Measurements from ENCODE around the gene CENPVL3. TPM values are rescaled to one million over a fixed set of nuclear protein-coding genes. Genes with fewer than 3 reads are reported as not detected.
"Not testable (repeated sequence)": the region's sequence is repeated elsewhere in the genome, so short reads cannot be mapped to it uniquely, and the experiment has no call there.

CENPVL3 gene
- not detected for total RNA-seq (2013)
- polyA plus RNA-seq: not detected
- not detected in 2 replicates for polyA minus RNA-seq
- total RNA-seq: 0 to 0.08 (median 0) reads per million in 11 experiments

DNA sequence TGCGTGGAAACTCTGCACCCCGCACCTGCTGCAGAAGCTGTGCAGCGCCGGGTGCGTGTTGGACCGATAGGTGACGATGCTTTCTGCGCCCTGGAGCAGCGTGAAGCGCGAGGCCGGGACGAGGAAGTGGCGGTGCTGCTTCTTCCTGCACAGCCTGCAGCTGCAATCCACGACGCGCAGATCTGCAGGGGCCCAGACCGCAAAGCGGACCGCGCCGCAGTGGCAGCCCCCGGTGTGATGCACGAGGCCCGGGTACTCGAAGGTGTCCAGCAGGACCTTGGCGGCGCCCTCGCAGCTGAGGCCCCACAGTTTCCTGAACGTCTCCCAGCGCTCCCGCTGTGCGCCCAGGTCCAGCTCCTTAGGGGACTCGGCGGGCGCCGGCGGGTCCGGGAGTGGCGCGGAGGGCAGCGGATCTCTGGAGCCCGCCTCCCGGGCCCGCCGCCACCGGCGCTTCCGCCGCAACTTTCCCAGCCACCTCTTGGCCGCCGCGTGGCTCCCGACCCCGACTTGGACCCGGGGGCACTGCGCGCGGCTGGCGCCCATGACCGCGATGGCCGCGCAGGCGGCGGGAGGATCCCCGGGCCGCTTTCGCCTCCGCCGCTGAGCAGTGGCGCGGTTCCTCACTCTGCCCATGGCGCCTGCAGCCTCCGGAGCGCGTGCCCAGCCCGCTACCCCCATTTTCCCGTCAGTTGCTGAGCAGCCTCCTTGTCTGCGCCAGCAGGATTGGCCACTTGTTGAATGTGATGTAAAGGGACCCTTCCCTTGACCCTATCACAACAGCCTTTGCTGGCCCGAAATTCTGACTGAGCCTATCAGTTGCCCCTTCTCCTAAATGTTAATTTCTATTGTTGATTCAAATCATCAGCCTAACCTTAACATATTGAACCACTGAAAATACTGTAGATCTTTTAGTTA lies at the start of gene CENPVL3:
TSS of gene CENPVL3 (minus strand) at position 672 of the 915 bp plus-strand sequence. CDS start at position 633, 39 bp downstream.
- H4K20me1 ChIP-seq (ENCODE audit: insufficient read depth, low read length); H3K27ac ChIP-seq (ENCODE audit: low read depth in 1 of 2, low read length in 2 of 2); H3K79me2 ChIP-seq (ENCODE audit: insufficient read depth, low read length); H3K36me3 Mint-ChIP-seq; H3K9me3 ChIP-seq (replicated peaks in 1 of 2; ENCODE audit: control insufficient read depth in 1 of 2, insufficient read depth in 1 of 2, low read length in 2 of 2); H3K9ac ChIP-seq (ENCODE audit: insufficient read depth, low read length, poor library complexity, severe bottlenecking); H3K4me1 ChIP-seq (ENCODE audit: control insufficient read depth in 1 of 2, insufficient read depth in 2 of 2, low read length in 2 of 2); H3K4me1 Mint-ChIP-seq; intact Hi-C loops (cut with micrococcal nuclease); DNase-seq; H3K36me3 ChIP-seq (replicated peaks in 1 of 2; ENCODE audit: control insufficient read depth in 1 of 2, insufficient read depth in 2 of 2, low read length in 2 of 2); H3K27ac Mint-ChIP-seq; H3K4me3 ChIP-seq (replicated peaks in 1 of 3; ENCODE audit: low read depth in 2 of 3, low read length in 3 of 3); H3K4me2 ChIP-seq (replicated peaks; ENCODE audit: extremely low read depth, low read length, poor library complexity, severe bottlenecking); H2AFZ ChIP-seq (ENCODE audit: insufficient read depth, low read depth, low read length, poor library complexity, severe bottlenecking): not testable (repeated sequence)
- H3K27me3 ChIP-seq (ENCODE audit: control insufficient read depth in 2 of 2, insufficient read depth in 2 of 2, low read length in 2 of 2): peaks cover 12 to 19% of the 10 kb centered on the region in 2 donors
- Mint-ChIP-seq H3K27me3 (ENCODE audit: low read depth in 3 of 3) (peaks cover 10 to 27% (median 16%) of the 10 kb centered on the region in 3 donors), H3K4me3 (peak within 1 kb of the TSS; percentile 49 to 82), H3K9me3 (peaks cover 0 to 14% (median 3%) of the 10 kb centered on the region in 7 donors)
- WGBS (ENCODE audit: insufficient coverage): under 1% methylated on average over 18 of the region's 81 CpGs

DNA sequence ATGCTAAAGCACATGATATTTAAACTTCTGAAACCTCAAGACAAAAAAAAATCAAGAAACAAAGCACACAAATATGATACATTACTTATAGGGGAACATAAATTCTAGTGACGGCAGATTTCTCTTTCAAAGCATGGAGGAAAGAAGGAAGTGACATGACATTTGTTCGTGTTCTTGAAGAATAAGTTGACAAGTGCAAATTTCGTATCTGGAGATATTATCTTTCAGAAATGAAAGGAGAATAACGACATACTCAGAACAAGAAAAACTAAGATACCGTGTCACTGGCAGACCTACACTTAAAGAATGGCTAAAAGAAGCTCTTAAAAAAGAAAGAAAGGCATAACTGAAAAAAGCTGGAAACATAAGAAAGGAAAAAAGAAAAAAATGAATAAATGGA lies 47.3 kb upstream of the CENPVL3 start:
- H3K4me3 ChIP-seq (replicated peaks in 1 of 3; ENCODE audit: low read depth in 2 of 3, low read length in 3 of 3): no peak overlapping the region
- no peak overlapping the region for H3K27ac ChIP-seq (ENCODE audit: low read depth in 1 of 2, low read length in 2 of 2)
- Mint-ChIP-seq H3K27ac (no peak overlapping the region), H3K9me3 (peaks cover 0 to 6% (median 0%) of the 10 kb centered on the region in 7 donors), H3K4me1 (no peaks in the 10 kb centered on the region), H3K27me3 (ENCODE audit: low read depth in 3 of 3) (peaks cover 0 to 5% (median 0%) of the 10 kb centered on the region in 3 donors), H3K36me3 (no peaks in the 10 kb centered on the region), H3K4me3 (no peak overlapping the region)
- no peaks in the 10 kb centered on the region for H3K9me3 ChIP-seq (replicated peaks in 1 of 2; ENCODE audit: control insufficient read depth in 1 of 2, insufficient read depth in 1 of 2, low read length in 2 of 2)
- H3K36me3 ChIP-seq (replicated peaks in 1 of 2; ENCODE audit: control insufficient read depth in 1 of 2, insufficient read depth in 2 of 2, low read length in 2 of 2): no peaks in the 10 kb centered on the region
- intact Hi-C loops (cut with micrococcal nuclease): no loop called here
- no peak overlapping the region for H2AFZ ChIP-seq (ENCODE audit: insufficient read depth, low read depth, low read length, poor library complexity, severe bottlenecking)
- no peaks in the 10 kb centered on the region for H3K4me1 ChIP-seq (ENCODE audit: control insufficient read depth in 1 of 2, insufficient read depth in 2 of 2, low read length in 2 of 2)
- TF ChIP-seq, protein P1, sequence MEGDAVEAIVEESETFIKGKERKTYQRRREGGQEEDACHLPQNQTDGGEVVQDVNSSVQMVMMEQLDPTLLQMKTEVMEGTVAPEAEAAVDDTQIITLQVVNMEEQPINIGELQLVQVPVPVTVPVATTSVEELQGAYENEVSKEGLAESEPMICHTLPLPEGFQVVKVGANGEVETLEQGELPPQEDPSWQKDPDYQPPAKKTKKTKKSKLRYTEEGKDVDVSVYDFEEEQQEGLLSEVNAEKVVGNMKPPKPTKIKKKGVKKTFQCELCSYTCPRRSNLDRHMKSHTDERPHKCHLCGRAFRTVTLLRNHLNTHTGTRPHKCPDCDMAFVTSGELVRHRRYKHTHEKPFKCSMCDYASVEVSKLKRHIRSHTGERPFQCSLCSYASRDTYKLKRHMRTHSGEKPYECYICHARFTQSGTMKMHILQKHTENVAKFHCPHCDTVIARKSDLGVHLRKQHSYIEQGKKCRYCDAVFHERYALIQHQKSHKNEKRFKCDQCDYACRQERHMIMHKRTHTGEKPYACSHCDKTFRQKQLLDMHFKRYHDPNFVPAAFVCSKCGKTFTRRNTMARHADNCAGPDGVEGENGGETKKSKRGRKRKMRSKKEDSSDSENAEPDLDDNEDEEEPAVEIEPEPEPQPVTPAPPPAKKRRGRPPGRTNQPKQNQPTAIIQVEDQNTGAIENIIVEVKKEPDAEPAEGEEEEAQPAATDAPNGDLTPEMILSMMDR (IDR thresholded peaks at IDR 0.05): no peak
- DNase-seq: no peak
- WGBS (ENCODE audit: insufficient coverage): no CpG with 5 or more reads among the region's 5 CpGs
- H3K27me3 ChIP-seq (ENCODE audit: control insufficient read depth in 2 of 2, insufficient read depth in 2 of 2, low read length in 2 of 2): no peaks in the 10 kb centered on the region
- no peak overlapping the region for H3K4me2 ChIP-seq (replicated peaks; ENCODE audit: extremely low read depth, low read length, poor library complexity, severe bottlenecking)
- no peaks in the 10 kb centered on the region for H4K20me1 ChIP-seq (ENCODE audit: insufficient read depth, low read length)
- no peaks in the 10 kb centered on the region for H3K79me2 ChIP-seq (ENCODE audit: insufficient read depth, low read length)
- H3K9ac ChIP-seq (ENCODE audit: insufficient read depth, low read length, poor library complexity, severe bottlenecking): no peak overlapping the region

All from CD14-positive monocyte (primary cell).